SIG-M5 treated with dmso at 0.1 percent for 504 hours (cell line): Measurements from ENCODE around the gene HLCS.

Experiments
- DNase-seq: peaks from one replicate; lab custom pipeline; 2025; ENCODE audit not compliant: unreplicated experiment; lab: John Stamatoyannopoulos, UW

HLCS gene

GRCh38 chr21:36851121-36851520 lies 115.3 kb downstream of the HLCS start:
- DNase-seq, result no peak

DNA sequence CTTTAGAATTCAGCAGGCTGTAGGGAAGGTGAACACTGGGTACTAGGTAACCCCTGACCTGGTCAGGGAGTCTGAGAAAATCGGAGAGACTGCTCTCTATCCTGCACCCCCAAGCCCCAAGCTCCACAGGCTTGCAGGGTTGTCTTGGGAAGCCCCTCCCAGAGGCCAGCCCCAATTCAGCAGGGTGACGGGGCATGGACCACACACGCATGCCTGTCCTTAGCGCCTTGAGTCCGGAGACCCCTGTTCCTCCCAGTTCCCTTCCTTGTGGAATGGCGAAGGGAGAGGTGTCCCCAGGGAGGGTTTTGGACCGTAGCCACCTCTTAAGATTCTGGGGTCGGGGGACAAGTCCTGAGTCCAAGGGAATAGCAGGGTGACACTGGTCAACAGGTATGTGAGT lies 116.1 kb downstream of the HLCS start:
- no peak for DNase-seq

DNA sequence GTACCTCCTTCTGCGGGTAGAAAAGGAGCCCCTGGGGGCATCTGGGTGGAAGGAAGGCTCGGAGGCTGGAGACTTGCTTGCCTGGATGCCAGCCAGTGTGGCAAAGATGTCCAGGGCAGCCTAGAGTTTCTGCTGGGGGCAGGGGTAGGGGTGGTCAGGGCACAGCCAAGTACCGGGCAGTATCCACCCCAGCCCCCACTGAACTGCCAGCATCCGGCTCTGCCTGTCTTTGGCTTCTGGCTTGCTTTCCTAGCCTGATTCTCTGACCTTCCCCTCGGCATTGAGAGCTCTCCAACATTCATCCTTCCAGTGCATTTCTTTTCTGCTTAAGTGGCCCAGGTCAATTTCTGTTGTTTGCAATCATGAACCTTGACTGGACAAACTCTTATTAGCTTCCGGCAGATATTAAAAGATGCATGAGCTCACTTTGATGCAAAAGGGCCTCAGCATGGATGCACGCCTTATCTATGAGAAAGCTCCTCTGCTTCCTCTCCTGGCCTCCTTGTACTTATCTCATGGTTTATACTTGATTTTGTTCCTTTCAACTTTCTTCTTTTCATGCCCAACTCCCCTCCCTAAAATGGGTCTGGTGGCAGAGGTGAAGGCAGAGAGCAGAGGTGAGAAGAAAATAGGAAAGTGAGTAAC lies 116.9 kb downstream of the HLCS start:
- no peak for DNase-seq

DNA sequence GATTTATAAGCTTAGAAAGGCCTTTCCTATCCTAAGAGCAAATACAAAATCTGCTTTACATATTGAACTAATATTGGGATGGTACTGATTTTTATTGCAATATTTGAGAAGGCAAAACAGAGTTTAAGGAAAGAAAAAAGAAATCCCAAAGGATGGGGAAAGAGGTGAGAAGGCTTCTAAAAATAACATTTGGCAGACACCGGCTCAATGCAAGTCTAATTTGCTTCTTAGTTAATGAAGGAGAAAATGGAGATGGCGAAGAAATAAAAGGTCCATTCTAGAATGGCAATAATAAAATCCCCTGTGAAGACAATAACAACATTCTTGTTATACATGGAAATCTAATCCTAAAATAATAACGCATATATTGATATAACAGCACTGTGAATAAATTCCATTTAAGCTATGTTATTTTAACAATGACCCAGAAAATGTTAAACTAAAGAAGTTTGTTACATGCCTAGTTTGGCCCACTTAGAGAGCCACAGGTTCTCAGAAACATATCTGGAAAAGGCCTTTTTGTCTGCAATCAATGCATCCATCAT lies 117.7 kb downstream of the HLCS start:
- DNase-seq, result no peak

DNA sequence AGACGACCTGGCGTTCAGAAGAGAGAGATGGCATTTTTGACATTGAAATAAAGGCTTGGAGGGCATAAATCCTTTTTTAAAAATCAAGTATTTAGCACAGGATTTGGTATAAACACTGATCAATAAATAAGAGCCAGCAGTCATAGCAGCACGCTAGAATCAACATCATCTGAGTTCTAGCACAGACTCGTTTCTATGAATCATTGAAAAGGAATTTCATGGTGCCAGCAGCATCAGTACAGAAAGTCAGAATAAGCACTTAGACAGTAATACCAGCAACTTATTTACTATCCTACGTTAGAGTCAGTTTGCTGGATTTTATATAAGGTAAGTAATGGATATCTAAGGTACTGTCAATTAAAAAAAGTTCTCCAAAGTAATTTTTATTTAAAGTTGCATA lies 119.3 kb downstream of the HLCS start:
- no peak for DNase-seq

DNA sequence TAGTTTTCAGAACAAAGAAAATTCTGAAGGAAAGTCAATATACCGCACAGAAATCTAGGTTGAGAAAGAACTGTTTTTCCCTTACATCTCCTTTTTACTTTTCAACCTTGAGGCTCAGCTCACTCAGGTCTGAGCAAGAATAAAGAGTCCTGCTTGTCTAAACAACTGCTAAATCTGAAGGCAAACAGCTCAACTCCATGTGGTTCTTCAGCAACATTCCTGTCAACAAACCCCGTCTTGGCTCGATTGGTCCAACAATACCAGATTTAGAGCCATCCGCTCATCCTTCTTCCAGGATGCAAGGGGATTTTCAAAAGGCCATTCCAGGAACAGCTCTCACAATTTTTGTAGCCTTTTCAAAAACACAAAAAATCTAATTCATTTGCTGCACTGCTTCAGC lies 119.8 kb downstream of the HLCS start:
- no peak for DNase-seq

GRCh38 chr21:36845790-36846189 lies 120.7 kb downstream of the HLCS start:
- no peak for DNase-seq

GRCh38 chr21:36845070-36845469 lies 121.4 kb downstream of the HLCS start:
- no peak for DNase-seq

DNA sequence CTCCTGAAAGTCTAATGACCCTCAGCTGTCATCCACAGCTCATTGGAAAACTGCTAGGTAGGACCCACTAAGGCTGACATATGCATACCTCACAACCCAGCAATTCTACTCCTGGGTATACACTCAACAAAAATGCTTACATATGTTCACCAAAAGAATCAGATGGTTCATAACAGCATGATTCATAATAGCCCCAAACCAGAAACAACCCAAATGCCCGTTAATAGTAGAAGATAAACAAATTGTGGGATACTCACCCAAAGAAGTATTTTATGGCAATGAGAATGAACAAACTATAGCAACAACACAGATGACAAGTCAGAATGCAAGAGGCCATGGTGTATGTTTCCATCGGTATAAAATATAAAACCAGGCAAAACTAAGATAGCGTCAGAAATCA lies 124.6 kb downstream of the HLCS start:
- no peak for DNase-seq

DNA sequence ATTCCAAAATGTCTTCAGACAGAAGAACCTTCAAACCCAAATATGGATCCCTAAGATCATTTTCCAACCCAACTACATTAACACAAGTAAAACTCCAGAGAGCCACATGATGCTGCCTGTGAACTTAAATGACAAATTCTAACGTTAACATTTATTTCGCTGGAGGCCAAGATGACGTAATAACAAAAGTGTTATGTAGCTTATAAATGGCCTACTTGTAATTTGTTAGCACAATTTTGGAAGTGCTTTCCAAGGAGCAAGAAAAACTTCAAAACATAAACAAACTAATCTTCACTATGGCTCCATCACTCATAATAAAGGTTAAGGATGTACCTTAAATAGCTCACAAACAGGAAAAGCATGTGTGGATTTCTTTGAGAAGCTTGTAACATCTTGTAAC lies 126.7 kb downstream of the HLCS start:
- DNase-seq, result no peak

DNA sequence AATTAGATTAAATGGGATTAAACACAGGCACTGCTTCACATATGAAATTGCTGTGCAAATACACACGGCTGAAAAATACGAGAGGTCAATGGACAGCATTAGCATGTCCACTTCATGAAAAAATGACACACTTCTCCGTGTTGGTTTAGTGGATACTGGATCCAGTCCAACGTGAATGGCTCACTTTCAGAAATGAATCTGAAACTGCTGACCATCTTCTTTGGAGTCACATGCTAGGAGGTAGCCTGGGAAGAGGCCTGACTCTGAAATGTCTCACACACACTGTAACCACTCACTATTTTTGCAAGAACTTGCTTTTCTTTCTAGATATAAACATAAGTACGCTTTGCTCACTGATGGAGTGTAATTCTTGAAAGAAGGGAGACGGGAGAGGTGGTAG lies 127.3 kb downstream of the HLCS start:
- DNase-seq, result no peak

- DNase-seq, result no peak
Observed at GRCh38 chr21:36835383-36835795, 131.1 kb downstream of the HLCS start.

- DNase-seq, result no peak
Observed at GRCh38 chr21:36834192-36834591, 132.3 kb downstream of the HLCS start.

DNA sequence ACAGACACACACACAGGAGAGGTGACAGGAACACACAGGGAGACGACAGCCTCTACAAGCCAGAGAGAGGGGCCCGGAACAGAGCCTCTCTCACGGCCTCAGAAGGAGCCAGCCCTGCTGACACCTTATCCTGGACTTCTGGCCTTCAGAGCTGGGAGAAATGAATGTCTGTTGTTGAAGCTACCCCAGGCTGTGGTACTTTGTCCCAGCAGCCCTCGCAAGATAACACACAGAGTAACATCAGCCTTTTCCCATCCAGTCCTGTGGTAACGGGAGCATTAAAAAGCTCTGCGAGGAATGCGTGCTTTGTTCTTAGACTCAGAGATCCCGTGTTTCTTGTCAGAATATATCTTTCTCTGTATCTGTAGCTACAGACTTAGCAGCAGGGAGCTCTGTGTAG lies 136.4 kb downstream of the HLCS start:
- no peak for DNase-seq

- no peak for DNase-seq
Observed at GRCh38 chr21:36828891-36829515, 137.5 kb downstream of the HLCS start.

DNA sequence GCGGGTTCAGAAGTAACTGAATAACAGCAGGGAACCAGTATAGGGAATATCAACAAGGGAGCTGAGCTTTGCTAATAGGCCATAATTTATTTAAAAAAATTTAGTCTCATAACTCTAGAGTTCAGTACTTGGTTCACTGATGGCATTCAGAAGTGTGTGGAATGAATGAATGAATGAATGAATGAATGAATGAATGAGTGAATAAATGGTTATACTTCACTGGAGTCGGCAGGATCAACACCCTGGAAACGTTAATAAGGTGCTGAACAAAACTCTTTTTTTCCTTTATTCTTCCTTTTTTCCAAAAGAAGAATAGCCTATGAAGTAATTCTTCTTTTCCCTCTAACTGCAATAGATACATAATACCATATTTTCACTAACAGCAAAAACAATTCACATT lies 138.3 kb downstream of the HLCS start:
- DNase-seq, result no peak

- no peak for DNase-seq
Observed at GRCh38 chr21:36825658-36826057, 140.8 kb downstream of the HLCS start.

DNA sequence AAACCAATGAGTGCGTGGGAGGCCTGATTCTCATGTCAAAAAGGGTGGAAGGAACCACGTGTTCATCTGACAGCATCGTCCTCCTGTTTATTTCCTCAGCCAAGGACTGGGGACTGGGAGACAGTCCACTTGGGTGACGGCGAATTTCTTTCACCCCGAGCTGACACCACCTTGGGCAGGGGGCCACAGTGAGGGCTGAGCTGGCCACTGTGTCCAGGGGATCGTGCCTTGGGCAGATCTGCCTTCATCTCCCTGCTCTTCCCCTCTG lies 145.5 kb downstream of the HLCS start:
- no peak for DNase-seq

GRCh38 chr21:36820176-36821031 lies 146.1 kb downstream of the HLCS start:
- no peak for DNase-seq

DNA sequence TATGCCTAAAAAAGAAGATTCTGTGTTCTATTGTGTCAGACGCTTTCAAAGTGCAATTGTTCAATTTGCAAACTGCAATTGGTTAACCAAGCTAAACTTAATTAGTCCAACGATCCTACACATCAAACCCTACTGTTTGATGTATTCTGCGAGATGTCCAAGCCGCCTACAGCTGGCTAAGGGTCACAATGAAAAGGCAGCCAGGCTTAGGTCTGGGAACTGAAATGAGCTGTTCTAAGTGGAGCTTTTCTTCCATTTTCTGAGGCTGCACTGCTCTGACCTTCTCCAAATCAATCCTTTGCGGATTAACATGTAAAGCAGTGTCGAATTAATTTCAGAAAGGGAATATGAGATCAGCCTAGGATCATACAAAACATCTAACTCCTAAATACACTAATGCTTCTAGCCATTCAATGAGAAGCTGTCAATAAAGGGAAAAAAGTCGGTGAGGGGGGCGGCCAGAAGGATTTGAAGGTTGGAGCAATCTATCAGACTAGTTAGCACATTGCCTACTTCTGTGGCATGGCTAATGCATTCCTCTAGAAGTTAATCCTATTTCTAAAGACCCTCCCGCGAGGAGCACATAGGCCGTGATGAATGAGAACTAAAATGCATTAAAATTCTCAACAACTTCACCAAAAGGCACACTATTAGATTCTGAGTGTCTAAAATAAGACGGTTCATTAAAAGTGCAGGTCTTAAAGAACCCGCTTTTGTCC lies 148.6 kb downstream of the HLCS start:
- DNase-seq, result no peak

DNA sequence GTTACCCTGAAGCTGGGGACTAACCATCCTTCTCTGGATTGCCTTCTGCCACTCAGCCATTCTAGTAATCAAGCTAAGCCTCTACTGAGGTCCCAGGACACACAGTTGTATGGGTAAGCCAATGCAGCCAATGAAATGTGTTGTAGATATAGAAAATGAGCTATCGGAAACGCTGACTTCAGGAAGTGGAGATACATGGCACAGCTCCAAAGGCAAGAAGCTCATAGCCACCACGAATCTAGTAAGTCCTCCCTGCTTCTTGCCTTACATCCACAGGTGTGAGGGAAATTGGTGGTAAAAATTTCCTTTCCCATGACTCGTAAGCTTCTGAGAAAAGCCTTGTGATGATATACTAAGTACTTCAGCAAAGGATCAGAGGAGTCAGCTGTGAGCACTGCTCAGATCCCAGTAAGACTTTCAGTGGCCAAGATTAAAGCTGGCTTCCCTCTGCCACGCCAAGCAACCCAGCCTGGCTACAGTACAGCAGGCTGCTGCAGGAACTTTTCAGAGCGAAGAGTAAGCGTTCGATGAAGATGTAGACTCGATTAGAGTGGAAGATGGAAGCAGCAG lies 149.8 kb downstream of the HLCS start:
- DNase-seq, result no peak
